Measurements from ENCODE around the gene GPR31. TPM values are rescaled to one million over a fixed set of nuclear protein-coding genes. Genes with fewer than 3 reads are reported as not detected.

The GPR31 gene
- total and polyA plus RNA-seq, 2 donors from 2014 or later = 0.16 TPM; not detected in 1

DNA sequence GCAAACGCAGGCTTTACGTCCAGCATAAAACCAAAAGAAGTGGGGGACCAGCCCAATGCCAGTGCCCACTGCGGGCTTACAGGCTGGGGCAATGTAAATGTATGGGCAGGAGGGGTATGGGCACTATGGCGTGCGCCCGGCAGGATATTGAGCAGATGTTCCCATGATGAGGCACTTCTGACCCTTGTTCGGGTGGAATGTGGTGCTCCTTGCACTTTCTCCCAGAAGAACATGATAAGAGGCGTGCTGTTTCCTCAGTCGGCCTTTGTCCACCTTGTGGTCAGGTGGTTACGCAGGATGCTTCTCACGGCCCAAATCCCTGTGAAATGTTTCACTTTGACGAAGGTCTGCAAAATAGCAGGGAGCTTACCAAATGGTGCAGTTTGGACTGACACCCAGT, 4.8 kb upstream of the GPR31 start:
- TF ChIP-seq, protein P1, sequence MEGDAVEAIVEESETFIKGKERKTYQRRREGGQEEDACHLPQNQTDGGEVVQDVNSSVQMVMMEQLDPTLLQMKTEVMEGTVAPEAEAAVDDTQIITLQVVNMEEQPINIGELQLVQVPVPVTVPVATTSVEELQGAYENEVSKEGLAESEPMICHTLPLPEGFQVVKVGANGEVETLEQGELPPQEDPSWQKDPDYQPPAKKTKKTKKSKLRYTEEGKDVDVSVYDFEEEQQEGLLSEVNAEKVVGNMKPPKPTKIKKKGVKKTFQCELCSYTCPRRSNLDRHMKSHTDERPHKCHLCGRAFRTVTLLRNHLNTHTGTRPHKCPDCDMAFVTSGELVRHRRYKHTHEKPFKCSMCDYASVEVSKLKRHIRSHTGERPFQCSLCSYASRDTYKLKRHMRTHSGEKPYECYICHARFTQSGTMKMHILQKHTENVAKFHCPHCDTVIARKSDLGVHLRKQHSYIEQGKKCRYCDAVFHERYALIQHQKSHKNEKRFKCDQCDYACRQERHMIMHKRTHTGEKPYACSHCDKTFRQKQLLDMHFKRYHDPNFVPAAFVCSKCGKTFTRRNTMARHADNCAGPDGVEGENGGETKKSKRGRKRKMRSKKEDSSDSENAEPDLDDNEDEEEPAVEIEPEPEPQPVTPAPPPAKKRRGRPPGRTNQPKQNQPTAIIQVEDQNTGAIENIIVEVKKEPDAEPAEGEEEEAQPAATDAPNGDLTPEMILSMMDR (IDR thresholded peaks at IDR 0.05; ENCODE audit: borderline replicate concordance, extremely low read depth, insufficient read depth) = no peak
- Histone ChIP-seq H3K36me3 (ENCODE audit: control insufficient read depth in 2 of 3, insufficient read depth in 3 of 3, low read length in 3 of 3) (no peaks in the 10 kb centered on the region), H3K4me1 (ENCODE audit: control insufficient read depth in 2 of 3, insufficient read depth in 2 of 3, low read depth in 1 of 3, low read length in 3 of 3) (no peaks in the 10 kb centered on the region), H3K9me3 (ENCODE audit: control insufficient read depth in 2 of 3, insufficient read depth in 1 of 3, low read length in 3 of 3) (no peaks in the 10 kb centered on the region), H3K27me3 (ENCODE audit: control insufficient read depth, insufficient read depth, low read length) (no peaks in the 10 kb centered on the region), H3K4me3 (ENCODE audit: low read length in 3 of 3) (no peak overlapping the region), H3K9ac (ENCODE audit: low read length in 3 of 3) (no peak overlapping the region), H3K27ac (ENCODE audit: low read depth in 2 of 2, low read length in 2 of 2) (no peak overlapping the region)
- no peak for FAIRE-seq
- intact Hi-C loops (cut with DNase I) = no loop called here
- DNase-seq = no peak

DNA sequence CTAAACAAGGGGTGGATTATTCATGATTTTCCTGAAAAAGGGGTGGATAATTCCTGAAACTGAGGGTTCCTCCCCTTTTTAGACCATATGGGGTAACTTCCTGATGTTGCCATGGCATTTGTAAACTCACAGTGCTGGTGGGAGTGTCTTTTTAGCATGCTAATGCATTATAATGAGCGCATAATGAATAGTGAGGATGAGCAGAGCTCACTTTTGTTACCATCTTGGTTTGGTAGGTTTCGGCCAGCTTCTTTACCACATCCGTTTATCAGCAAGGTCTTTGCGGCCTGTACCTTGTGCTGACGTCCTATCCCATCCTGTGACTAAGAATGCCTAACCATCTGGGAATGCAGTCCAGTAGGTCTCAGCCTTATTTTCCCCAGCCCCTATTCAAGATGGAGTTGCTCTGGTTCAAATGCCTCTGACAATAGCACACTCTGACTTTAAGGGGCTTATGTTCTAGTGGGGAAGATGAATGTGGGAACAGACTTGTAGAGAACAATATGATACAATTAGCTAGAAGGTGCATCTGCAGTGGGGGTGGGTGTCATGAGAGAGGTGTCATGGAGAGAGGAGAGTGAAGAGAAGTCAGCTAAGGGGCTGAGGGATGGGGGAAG, 4.2 kb upstream of the GPR31 start:
- no peaks in the 10 kb centered on the region for H3K36me3 ChIP-seq (ENCODE audit: control insufficient read depth in 2 of 3, insufficient read depth in 3 of 3, low read length in 3 of 3)
- H3K9ac ChIP-seq (ENCODE audit: low read length in 3 of 3) = no peak overlapping the region
- no peak overlapping the region for H3K27ac ChIP-seq (ENCODE audit: low read depth in 2 of 2, low read length in 2 of 2)
- H3K4me3 ChIP-seq (ENCODE audit: low read length in 3 of 3) = no peak overlapping the region
- DNase-seq = no peak
- no peak for FAIRE-seq
- TF ChIP-seq, protein P1 (IDR thresholded peaks at IDR 0.05; ENCODE audit: borderline replicate concordance, extremely low read depth, insufficient read depth) = no peak
- no peaks in the 10 kb centered on the region for H3K27me3 ChIP-seq (ENCODE audit: control insufficient read depth, insufficient read depth, low read length)
- intact Hi-C loops (cut with DNase I) = no loop called here
- H3K4me1 ChIP-seq (ENCODE audit: control insufficient read depth in 2 of 3, insufficient read depth in 2 of 3, low read depth in 1 of 3, low read length in 3 of 3) = no peaks in the 10 kb centered on the region
- H3K9me3 ChIP-seq (ENCODE audit: control insufficient read depth in 2 of 3, insufficient read depth in 1 of 3, low read length in 3 of 3) = no peaks in the 10 kb centered on the region

DNA sequence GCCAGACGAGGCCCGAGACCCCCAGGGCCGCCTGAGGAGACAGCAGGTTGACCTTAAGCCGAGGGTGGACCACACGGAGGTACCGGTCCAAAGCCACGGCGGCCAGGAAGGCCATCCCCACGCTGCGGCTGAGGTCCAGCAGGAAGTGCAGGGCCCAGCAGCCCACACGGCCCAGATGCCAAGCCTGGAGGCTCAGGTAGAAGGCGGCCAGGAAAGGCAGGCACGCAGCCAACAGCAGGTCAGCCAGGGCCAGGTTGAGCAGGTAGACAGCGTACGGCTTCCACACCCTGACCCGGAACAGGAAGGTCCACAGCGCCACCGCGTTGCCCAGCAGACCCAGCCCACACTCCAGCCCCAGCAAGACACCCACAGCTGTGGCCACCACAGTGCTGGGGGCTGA, 366 bp downstream of the GPR31 start:
- Histone ChIP-seq H3K27me3 (ENCODE audit: control insufficient read depth, insufficient read depth, low read length) (no peaks in the 10 kb centered on the region), H3K4me1 (ENCODE audit: control insufficient read depth in 2 of 3, insufficient read depth in 2 of 3, low read depth in 1 of 3, low read length in 3 of 3) (peaks cover 0 to 4% (median 4%) of the 10 kb centered on the region in 3 donors), H3K36me3 (ENCODE audit: control insufficient read depth in 2 of 3, insufficient read depth in 3 of 3, low read length in 3 of 3) (no peaks in the 10 kb centered on the region), H3K9me3 (ENCODE audit: control insufficient read depth in 2 of 3, insufficient read depth in 1 of 3, low read length in 3 of 3) (no peaks in the 10 kb centered on the region), H3K27ac (ENCODE audit: low read depth in 2 of 2, low read length in 2 of 2) (no peak overlapping the region), H3K9ac (ENCODE audit: low read length in 3 of 3) (no peak overlapping the region), H3K4me3 (ENCODE audit: low read length in 3 of 3) (no peak overlapping the region)
- intact Hi-C loops (cut with DNase I) = no loop called here
- no peak for FAIRE-seq
- TF ChIP-seq, protein P1 (IDR thresholded peaks at IDR 0.05; ENCODE audit: borderline replicate concordance, extremely low read depth, insufficient read depth) = no peak
- DNase-seq = no peak

DNA sequence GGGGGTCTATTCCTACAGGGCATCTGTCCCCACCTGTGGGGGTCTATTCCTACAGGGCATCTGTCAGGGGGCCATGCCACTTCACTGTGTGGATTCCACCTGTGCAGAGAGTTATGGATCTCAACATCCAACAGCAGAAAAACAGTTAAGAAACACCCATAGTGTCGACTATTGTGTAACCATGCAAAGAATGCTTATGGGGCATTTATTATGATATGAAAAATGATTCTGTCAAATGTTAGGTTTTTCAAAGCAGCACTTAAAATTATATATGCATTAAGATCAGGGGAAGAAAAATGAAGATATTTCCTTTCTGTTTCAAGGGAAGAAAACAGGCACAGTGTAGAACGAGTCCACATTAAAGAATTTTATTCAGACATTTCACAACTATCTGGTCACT, 2.9 kb downstream of the GPR31 start:
- TF ChIP-seq, protein P1 (IDR thresholded peaks at IDR 0.05; ENCODE audit: borderline replicate concordance, extremely low read depth, insufficient read depth) = no peak
- Histone ChIP-seq H3K4me3 (ENCODE audit: low read length in 3 of 3) (no peak overlapping the region), H3K4me1 (ENCODE audit: control insufficient read depth in 2 of 3, insufficient read depth in 2 of 3, low read depth in 1 of 3, low read length in 3 of 3) (peaks cover 0 to 4% (median 4%) of the 10 kb centered on the region in 3 donors), H3K9ac (ENCODE audit: low read length in 3 of 3) (no peak overlapping the region), H3K9me3 (ENCODE audit: control insufficient read depth in 2 of 3, insufficient read depth in 1 of 3, low read length in 3 of 3) (no peaks in the 10 kb centered on the region), H3K36me3 (ENCODE audit: control insufficient read depth in 2 of 3, insufficient read depth in 3 of 3, low read length in 3 of 3) (no peaks in the 10 kb centered on the region), H3K27me3 (ENCODE audit: control insufficient read depth, insufficient read depth, low read length) (no peaks in the 10 kb centered on the region), H3K27ac (ENCODE audit: low read depth in 2 of 2, low read length in 2 of 2) (no peak overlapping the region)
- no peak for FAIRE-seq
- no peak for DNase-seq
- intact Hi-C loops (cut with DNase I) = no loop called here

Measured in kidney (tissue), 14 donors.